DOHH2 (cell line): ENCODE results near the gene SLC9A7.

Experiments used
- H3F3A ChIP-seq: fragments of 200-600 bp; sonication (generic), shearing (Covaris generic); 2 replicates; pipeline ENCODE4 v1.6.0; 2016; ENCODE audit warnings: antibody characterized with exemption, mild to moderate bottlenecking; ENCODE audit not compliant: control insufficient read depth, insufficient read depth
- H3K27ac ChIP-seq: fragments of 200-600 bp; sonication (generic); 2 replicates; pipeline ENCODE4 v1.5.1; 2014; ENCODE audit warnings: low read depth, mild to moderate bottlenecking, low read length, moderate library complexity
- H3K27me3 ChIP-seq: fragments of 200-600 bp; sonication (generic); 2 replicates; pipeline ENCODE4 v1.6.1; 2014; ENCODE audit warnings: mild to moderate bottlenecking, low read length, mixed read lengths; ENCODE audit not compliant: control insufficient read depth
- H3K36me3 ChIP-seq: fragments of 200-600 bp; sonication (generic); 2 replicates; pipeline ENCODE4 v1.6.1; 2014; ENCODE audit warnings: mild to moderate bottlenecking, low read length, moderate library complexity, mixed read lengths; ENCODE audit not compliant: control insufficient read depth
- H3K4me1 ChIP-seq: fragments of 200-600 bp; sonication (generic); 2 replicates; pipeline ENCODE4 v1.6.1; 2014; ENCODE audit warnings: mild to moderate bottlenecking, low read length, mixed read lengths; ENCODE audit not compliant: control insufficient read depth
- H3K4me2 ChIP-seq: fragments of 200-600 bp; sonication (generic); 2 replicates; pipeline ENCODE4 v1.6.0; 2014; ENCODE audit warnings: mild to moderate bottlenecking, low read length, moderate library complexity
- H3K4me3 ChIP-seq: fragments of 200-600 bp; sonication (generic); 2 replicates; pipeline ENCODE4 v1.5.1; 2014; ENCODE audit warnings: mild to moderate bottlenecking, low read length, mixed read lengths
- H3K79me2 ChIP-seq: fragments of 200-600 bp; sonication (generic); 2 replicates; pipeline ENCODE4 v1.6.1; 2014; ENCODE audit warnings: mild to moderate bottlenecking, low read length, mixed read lengths; ENCODE audit not compliant: control insufficient read depth
- H3K9me2 ChIP-seq: fragments of 200-600 bp; sonication (generic); replicated peaks from 2 replicates; pipeline ENCODE4 v1.6.1; 2014; ENCODE audit warnings: mild to moderate bottlenecking, low read length, mixed read lengths; ENCODE audit not compliant: control insufficient read depth
- H3K9me3 ChIP-seq: fragments of 200-600 bp; sonication (generic); 2 replicates; pipeline ENCODE4 v1.6.1; 2014; ENCODE audit warnings: antibody characterized with exemption, low read length, mixed read lengths; ENCODE audit not compliant: control insufficient read depth, insufficient read depth
- H4K20me1 ChIP-seq: fragments of 200-600 bp; sonication (generic); 2 replicates; pipeline ENCODE4 v1.6.0; 2014; ENCODE audit warnings: low read depth, mild to moderate bottlenecking, antibody characterized with exemption, low read length, moderate library complexity; ENCODE audit not compliant: control insufficient read depth, insufficient read depth
- EZH2phosphoT487 ChIP-seq: fragments of 200-600 bp; sonication (generic); IDR thresholded peaks from 2 replicates; pipeline ENCODE4 v1.6.1; 2017; ENCODE audit warnings: borderline replicate concordance, mild to moderate bottlenecking, antibody characterized with exemption, low read length, moderate library complexity, mixed read lengths
- TF ChIP-seq, protein P1 (sequence below): fragments of 200-600 bp; sonication (generic); IDR thresholded peaks from one replicate; pipeline ENCODE4 v1.5.1; 2014; ENCODE audit warnings: antibody characterized with exemption, mild to moderate bottlenecking, low read depth, low read length; ENCODE audit not compliant: poor library complexity, severe bottlenecking

SLC9A7 gene

GRCh38 chrX:46551494-46552128, 207.3 kb downstream of the SLC9A7 start:
- peaks cover 11% of the 10 kb centered on the region; the same call in 1 of the 2 replicates for H3K36me3 ChIP-seq
- TF ChIP-seq EZH2phosphoT487: no peak
- TF ChIP-seq, protein P1, sequence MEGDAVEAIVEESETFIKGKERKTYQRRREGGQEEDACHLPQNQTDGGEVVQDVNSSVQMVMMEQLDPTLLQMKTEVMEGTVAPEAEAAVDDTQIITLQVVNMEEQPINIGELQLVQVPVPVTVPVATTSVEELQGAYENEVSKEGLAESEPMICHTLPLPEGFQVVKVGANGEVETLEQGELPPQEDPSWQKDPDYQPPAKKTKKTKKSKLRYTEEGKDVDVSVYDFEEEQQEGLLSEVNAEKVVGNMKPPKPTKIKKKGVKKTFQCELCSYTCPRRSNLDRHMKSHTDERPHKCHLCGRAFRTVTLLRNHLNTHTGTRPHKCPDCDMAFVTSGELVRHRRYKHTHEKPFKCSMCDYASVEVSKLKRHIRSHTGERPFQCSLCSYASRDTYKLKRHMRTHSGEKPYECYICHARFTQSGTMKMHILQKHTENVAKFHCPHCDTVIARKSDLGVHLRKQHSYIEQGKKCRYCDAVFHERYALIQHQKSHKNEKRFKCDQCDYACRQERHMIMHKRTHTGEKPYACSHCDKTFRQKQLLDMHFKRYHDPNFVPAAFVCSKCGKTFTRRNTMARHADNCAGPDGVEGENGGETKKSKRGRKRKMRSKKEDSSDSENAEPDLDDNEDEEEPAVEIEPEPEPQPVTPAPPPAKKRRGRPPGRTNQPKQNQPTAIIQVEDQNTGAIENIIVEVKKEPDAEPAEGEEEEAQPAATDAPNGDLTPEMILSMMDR: no peak
- no peaks in the 10 kb centered on the region for H3K27me3 ChIP-seq
- H3K79me2 ChIP-seq: peaks cover 11% of the 10 kb centered on the region
- H3F3A ChIP-seq: no peaks in the 10 kb centered on the region
- H4K20me1 ChIP-seq: no peaks in the 10 kb centered on the region
- H3K27ac ChIP-seq: no peak overlapping the region
- no peaks in the 10 kb centered on the region for H3K9me3 ChIP-seq
- no peak overlapping the region for H3K4me3 ChIP-seq
- no peaks in the 10 kb centered on the region for H3K9me2 ChIP-seq
- peaks cover 13% of the 10 kb centered on the region for H3K4me1 ChIP-seq
- H3K4me2 ChIP-seq: no peak overlapping the region

- no peak overlapping the region for H3K4me3 ChIP-seq
- H3K9me3 ChIP-seq: no peaks in the 10 kb centered on the region
- no peak for TF ChIP-seq EZH2phosphoT487
- TF ChIP-seq, protein P1: no peak
- peaks cover 18% of the 10 kb centered on the region for H3K4me1 ChIP-seq
- no peaks in the 10 kb centered on the region for H4K20me1 ChIP-seq
- no peaks in the 10 kb centered on the region for H3F3A ChIP-seq
- peaks cover 24% of the 10 kb centered on the region for H3K79me2 ChIP-seq
- H3K36me3 ChIP-seq: peaks cover 16% of the 10 kb centered on the region; the same call in 1 of the 2 replicates
- no peaks in the 10 kb centered on the region for H3K27me3 ChIP-seq
- no peaks in the 10 kb centered on the region for H3K9me2 ChIP-seq
- no peak overlapping the region for H3K4me2 ChIP-seq
- H3K27ac ChIP-seq: no peak overlapping the region
Measured at GRCh38 chrX:46549914-46550313, 209.0 kb downstream of the SLC9A7 start.
